Jurkat, Clone E6-1 (cell line): ENCODE data around the gene DUSP28.

Experiments used
- DNase-seq: peaks from one replicate; pipeline ENCODE4 v3.0.0-alpha.2; 2011; ENCODE audit warnings: low read depth, low spot score
- H3K4me3 ChIP-seq: 2 replicates; pipeline ENCODE4 v1.5.1; 2011; ENCODE audit warnings: mild to moderate bottlenecking, low read length, control low read depth, moderate library complexity

Gene DUSP28

GRCh38 chr2:240604939-240605716 is 45.0 kb downstream of the DUSP28 start:
- DNase-seq, result no peak
- no peak overlapping the region for H3K4me3 ChIP-seq

- H3K4me3 ChIP-seq, result no peak overlapping the region
- DNase-seq, result no peak
Observed at GRCh38 chr2:240605867-240606743, 45.9 kb downstream of the DUSP28 start.

GRCh38 chr2:240611601-240612210 is 51.5 kb downstream of the DUSP28 start:
- DNase-seq, result no peak
- H3K4me3 ChIP-seq, result no peak overlapping the region
